ENCODE results near the gene RPS8. TPM values are rescaled to one million over a fixed set of nuclear protein-coding genes. Genes with fewer than 3 reads are reported as not detected.
"Not testable (repeated sequence)": the region's sequence is repeated elsewhere in the genome, so short reads cannot be mapped to it uniquely, and the experiment has no call there.

The RPS8 gene
- total RNA-seq, 1 experiment from 2014 or later: 2,284 TPM

- DNase-seq (ENCODE audit: low read depth, low spot score): no peak
- in situ Hi-C loops (cut with HindIII; ENCODE audit: low pct_unique_long_range_greater_than_20kb, low sequenced_read_pairs): no loop called here
These were observed 34.9 kb downstream of the RPS8 start for GRCh38 chr1:44810101-44810761.

DNA sequence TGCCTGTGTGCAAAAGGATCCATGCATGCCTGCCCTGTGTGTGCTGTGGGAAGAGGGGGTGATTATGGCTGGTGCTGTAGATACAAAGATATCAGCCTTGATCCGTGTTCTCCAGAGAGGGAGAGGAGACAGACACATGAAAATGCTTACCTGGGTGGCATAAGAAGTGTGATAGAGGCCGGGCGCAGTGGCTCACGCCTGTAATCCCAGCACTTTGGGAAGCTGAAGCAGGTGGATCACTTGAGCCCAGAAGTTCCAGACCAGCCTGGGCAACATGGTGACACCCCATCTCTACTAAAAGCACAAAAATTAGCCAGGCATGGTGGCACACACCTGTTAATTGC, 35.4 kb downstream of the RPS8 start:
- in situ Hi-C loops (cut with HindIII; ENCODE audit: low pct_unique_long_range_greater_than_20kb, low sequenced_read_pairs); DNase-seq (ENCODE audit: low read depth, low spot score): not testable (repeated sequence)

DNA sequence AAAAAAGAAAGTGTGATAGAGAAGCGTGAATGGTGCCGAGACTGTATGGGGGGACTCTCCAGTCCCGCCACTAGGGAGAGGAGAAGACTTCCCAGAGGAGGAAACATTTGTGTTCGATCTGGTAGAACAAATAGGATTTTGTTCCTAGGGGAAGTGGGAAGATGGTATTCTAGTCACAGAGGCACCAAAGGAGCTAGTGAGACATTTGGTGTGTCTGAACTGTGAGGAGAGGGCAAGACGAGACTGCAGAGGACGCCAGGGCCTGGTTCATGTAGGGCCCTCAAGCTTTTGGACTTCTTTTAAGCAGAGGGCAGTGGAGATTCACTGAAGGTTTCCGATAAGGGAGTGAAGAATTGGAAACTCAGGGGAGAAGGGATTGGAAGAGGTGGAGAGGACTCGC, 35.9 kb downstream of the RPS8 start:
- DNase-seq (ENCODE audit: low read depth, low spot score): no peak
- in situ Hi-C loops (cut with HindIII; ENCODE audit: low pct_unique_long_range_greater_than_20kb, low sequenced_read_pairs): no loop called here

- in situ Hi-C loops (cut with HindIII; ENCODE audit: low pct_unique_long_range_greater_than_20kb, low sequenced_read_pairs): no loop called here
These were observed 37.6 kb downstream of the RPS8 start for GRCh38 chr1:44812822-44813543.

DNA sequence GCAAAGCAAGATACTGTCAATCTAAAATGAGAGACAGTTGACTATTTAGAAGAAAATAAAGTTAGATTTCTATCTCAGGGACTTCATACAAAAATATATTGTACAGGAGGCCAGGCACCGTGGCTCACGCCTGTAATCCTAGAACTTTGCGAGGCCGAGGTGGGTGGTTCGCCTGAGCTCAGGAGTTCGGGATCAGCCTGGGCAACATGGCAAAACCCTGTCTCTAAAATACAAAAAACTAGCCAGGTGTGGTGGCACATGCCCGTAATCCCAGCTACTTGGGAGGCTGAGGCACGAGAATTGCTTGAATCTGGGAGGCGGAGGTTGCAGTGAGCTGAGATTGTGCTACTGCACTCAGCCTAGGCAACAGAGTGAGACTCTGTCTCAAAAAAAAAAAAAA, 40.6 kb downstream of the RPS8 start:
- in situ Hi-C loops (cut with HindIII; ENCODE audit: low pct_unique_long_range_greater_than_20kb, low sequenced_read_pairs): not testable (repeated sequence)

More at GRCh38 chr1:44812822-44813543, 37.6 kb downstream of the RPS8 start:
- DNase-seq (ENCODE audit: low read depth, low spot score): no peak

DNA sequence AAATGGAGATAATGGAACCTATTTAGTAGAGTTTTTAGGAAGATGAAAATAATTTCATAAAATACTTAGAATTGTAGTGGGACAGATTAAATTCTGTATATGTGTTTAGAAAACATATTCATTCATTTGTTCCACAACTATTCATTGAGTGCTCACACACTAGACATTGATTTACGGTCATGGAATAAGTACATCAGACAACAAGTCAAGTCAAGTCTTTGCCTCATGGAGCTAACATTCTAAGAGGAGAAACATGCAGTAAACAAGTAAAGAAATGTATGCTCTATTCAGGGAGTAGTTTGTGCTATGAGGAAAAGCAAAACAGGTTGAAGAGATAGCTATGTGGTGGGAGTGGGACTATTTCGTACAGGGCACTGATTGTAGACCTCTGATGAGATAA, 42.0 kb downstream of the RPS8 start:
- no peak for DNase-seq (ENCODE audit: low read depth, low spot score)
- in situ Hi-C loops (cut with HindIII; ENCODE audit: low pct_unique_long_range_greater_than_20kb, low sequenced_read_pairs): no loop called here

More for the DNA sequence above, 40.6 kb downstream of the RPS8 start:
- not testable (repeated sequence) for DNase-seq (ENCODE audit: low read depth, low spot score)

- in situ Hi-C loops (cut with HindIII; ENCODE audit: low pct_unique_long_range_greater_than_20kb, low sequenced_read_pairs): no loop called here
- DNase-seq (ENCODE audit: low read depth, low spot score): no peak
These were observed 42.6 kb downstream of the RPS8 start for GRCh38 chr1:44817771-44818495.

DNA sequence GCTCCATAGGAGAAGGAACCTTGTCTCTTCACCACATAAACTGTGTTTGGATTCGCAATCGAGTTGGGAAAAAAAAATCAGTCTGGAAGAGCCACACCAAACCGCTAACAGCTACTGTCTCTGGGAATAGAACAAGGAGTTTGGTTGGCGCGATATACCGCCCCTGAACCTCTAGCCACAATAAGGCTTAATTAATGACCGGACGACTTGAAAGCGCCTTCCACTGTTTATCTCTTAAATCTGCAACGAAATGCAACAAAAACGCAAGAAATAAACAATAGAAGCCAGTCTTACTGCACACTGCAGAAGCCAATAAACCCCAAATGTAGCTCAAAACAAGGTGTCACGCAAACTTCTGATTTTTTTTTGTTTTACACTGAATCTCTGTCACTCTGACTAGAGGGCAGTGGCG, 43.9 kb downstream of the RPS8 start:
- DNase-seq (ENCODE audit: low read depth, low spot score): no peak
- in situ Hi-C loops (cut with HindIII; ENCODE audit: low pct_unique_long_range_greater_than_20kb, low sequenced_read_pairs): no loop called here

DNA sequence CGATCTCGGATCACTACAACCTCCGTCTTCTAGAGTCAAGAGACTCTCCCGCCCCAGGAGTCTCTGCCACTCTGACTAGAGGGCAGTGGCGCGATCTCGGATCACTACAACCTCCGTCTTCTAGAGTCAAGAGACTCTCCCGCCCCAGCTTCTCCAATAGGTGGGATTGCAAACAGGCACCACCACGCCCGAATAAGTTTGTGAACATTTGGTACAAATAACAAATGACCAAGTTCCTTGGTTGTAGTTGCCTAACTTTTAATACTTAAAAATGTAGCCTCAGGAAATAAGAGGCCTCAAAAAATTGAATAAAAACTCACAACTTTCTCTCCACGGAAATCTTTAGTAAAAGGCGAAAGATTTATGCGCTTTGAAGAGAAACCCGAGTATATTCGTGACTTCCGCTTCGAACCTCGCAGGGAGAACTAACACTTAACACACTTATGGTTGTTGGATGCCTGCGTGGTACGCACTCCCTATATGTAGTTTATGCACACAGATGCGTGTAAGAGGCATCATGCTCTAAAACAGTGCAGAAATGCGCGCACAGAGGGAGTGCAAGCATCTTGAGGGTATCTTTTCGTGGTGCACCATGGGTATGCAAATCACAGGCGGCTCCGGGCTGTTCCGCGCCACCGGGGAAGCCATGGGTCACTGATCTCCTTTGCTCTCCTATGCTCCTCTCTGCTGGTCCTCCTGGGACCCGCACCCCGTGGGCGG, 44.4 kb downstream of the RPS8 start:
- DNase-seq (ENCODE audit: low read depth, low spot score): peak; percentile 95
- in situ Hi-C loops (cut with HindIII; ENCODE audit: low pct_unique_long_range_greater_than_20kb, low sequenced_read_pairs): no loop called here

DNA sequence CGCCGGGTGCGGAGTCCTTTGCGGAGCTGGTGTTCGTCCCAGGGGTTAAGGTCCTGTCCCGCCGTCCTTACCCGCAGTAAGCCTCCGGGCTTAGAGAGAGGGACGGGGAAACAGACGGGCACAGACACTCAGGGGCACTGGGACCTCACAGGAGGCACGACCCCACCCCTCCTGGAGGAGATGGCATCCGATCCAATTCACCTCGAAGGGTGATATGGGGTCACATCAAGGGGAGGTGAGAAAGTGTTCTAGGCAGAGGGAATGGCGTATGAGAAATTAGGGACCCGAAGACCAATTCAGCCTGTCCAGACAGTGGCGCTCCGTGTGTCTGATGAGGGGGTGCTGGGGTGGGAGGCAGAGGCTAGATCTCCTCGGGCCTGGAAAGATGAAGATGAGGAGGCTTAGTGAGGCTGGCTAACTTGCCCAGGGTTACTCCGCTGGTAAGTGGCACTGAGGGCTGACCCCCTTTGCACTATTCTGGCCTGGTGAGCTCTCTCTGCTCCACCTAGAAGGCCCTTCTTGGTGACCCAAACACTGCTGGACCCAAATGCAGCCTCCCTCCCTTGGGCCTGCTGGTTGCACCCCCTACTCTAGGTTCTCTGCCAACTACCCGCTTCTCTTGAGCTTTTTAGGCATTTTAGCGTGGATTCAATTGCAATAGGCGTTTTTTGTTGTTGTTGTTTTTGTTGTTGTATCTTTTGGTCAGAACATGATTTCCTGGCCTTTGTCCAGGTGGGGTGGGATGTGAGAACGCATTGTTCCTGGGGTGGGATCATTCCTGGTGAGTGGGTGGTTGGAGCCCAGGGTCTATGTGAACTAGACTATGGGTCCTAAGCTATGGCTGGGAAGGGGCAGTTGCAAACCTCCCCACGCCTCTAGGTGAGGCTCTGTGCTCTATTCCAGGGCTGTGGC, 45.2 kb downstream of the RPS8 start:
- in situ Hi-C loops (cut with HindIII; ENCODE audit: low pct_unique_long_range_greater_than_20kb, low sequenced_read_pairs): no loop called here
- DNase-seq (ENCODE audit: low read depth, low spot score): no peak

DNA sequence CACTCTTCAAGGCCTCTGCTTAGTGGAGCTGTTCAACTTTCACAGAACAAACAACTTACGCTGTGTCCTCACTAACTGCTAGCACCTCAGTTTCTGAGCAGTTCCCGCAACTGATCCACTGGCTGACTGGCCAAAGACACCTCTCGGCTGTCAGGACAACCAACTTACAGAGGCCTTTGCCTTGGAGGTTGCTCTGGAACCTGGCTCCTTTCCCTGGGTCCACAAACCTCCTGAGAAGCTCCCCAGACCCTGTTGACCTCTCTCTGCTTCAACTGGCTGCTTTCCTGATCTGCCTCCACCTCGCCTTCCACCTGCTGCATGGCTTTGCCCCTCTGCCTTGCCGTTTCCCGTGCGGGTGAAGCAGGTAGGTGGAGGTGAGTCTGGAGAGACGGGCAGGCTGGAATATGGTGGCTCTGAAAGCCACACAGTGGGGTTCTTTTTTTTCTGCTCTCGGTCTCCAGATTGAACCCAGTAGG, 45.9 kb downstream of the RPS8 start:
- DNase-seq (ENCODE audit: low read depth, low spot score): no peak
- in situ Hi-C loops (cut with HindIII; ENCODE audit: low pct_unique_long_range_greater_than_20kb, low sequenced_read_pairs): no loop called here

DNA sequence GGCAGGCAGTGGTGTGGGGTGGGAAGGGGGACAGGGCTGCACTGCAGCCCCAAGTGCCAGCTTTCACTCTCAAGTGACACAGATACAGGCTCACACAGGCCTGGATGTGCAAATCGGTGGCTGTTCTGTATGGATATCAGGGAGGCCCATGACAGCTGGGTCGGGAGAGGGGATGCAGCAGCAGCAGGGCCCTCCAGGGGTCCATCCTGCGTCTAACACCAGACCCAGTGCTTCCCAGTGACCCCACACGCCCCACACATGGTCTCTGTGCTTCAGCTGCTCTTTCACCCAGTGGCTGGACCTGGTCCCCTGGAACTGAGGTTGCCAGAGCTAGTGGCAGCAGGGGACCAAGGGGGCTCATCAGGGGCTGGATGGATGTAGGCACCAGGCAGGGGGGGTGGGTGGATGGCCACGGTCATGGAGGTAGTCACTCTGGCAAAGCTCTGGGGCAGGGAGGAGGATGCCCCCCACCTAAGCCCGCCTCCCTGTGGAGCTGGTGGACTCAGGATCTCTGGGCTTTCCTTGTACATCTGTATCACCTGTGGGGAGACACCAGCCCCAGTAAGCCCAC, 46.9 kb downstream of the RPS8 start:
- DNase-seq (ENCODE audit: low read depth, low spot score): no peak
- in situ Hi-C loops (cut with HindIII; ENCODE audit: low pct_unique_long_range_greater_than_20kb, low sequenced_read_pairs): no loop called here

DNA sequence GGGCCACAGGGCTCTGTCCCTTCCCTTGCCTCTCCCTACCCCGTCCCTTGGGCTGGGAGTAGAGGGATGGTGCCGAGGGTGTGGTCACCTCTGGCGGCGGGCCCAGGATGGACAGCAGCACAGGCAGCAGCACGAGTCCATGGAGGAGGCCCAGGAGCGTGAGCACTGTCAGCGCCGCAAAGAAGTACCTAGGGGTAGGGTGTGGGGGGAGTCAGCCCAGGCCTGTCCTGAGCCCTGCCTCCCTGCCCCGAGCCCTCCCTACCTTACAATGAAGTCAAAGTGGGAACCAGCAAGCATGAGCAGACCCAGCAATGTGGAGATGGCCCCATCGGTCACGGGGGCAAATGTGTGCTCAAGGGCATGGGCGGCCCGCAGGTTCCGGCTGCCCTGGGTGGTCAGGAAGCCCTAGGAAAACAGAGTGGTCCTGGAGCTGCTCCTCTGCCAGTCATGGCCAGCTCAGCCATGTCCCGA, 47.7 kb downstream of the RPS8 start:
- no peak for DNase-seq (ENCODE audit: low read depth, low spot score)
- in situ Hi-C loops (cut with HindIII; ENCODE audit: low pct_unique_long_range_greater_than_20kb, low sequenced_read_pairs): no loop called here

- in situ Hi-C loops (cut with HindIII; ENCODE audit: low pct_unique_long_range_greater_than_20kb, low sequenced_read_pairs); DNase-seq (ENCODE audit: low read depth, low spot score): not testable (repeated sequence)
These were observed 49.1 kb downstream of the RPS8 start for GRCh38 chr1:44824392-44824791.

DNA sequence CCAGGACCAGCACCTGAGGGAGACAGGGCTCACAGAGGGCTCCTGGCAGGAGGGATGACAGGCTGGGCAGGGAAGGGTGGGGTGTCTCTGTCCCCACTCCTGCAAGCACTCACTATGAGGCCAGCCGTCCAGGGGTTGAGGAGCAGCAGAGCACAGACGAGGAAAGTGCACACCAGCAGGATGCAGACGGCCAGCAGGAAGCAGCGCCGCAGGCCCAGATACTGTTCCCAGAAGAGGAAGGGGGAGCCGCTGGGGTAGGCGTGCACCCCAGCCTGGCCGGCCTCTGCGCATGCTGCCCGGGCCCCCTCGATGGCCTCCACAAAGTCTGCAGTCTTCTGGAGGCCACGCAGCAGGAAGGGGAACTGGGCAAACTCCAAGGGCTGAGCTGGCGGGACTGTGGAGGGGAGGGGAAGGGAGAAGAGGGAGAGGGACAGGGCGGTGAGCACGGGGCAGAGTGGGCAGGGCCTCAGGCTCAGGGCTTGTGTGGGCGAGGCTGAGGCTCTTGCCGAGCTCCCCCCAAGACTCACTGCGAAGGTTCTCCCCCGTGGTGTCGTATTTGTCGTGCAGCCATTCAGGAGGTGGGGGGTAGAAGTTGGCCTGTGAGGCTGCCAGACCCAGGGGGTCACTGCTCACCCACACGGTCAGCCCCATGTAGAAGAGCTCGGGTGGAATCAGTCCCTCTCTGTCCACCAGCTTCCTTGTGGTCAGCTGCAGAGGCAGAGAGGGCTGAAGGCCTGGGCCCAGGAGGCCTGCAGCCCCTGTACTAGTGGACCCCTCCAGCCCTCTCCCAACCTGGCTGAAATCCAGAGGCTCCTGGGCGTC, 51.2 kb downstream of the RPS8 start:
- in situ Hi-C loops (cut with HindIII; ENCODE audit: low pct_unique_long_range_greater_than_20kb, low sequenced_read_pairs): no loop called here

More for the DNA sequence above, 51.2 kb downstream of the RPS8 start:
- DNase-seq (ENCODE audit: low read depth, low spot score): no peak
